ENCODE measurements around the gene SCNN1B.

GRCh38 chr16:23280483-23280967 is 21.6 kb upstream of the SCNN1B start:
- no peak for TF ChIP-seq CTCF (IDR thresholded peaks at IDR 0.05)
- no peak for TF ChIP-seq POLR2A (IDR thresholded peaks at IDR 0.05)
